Eye (tissue), 1 donor: ENCODE measurements around the gene NAA80.

ENCODE experiments used
- DNase-seq: peaks from one replicate; pipeline ENCODE4 v3.0.0-alpha.2; 2015

Gene NAA80, protein sequence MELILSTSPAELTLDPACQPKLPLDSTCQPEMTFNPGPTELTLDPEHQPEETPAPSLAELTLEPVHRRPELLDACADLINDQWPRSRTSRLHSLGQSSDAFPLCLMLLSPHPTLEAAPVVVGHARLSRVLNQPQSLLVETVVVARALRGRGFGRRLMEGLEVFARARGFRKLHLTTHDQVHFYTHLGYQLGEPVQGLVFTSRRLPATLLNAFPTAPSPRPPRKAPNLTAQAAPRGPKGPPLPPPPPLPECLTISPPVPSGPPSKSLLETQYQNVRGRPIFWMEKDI

DNA sequence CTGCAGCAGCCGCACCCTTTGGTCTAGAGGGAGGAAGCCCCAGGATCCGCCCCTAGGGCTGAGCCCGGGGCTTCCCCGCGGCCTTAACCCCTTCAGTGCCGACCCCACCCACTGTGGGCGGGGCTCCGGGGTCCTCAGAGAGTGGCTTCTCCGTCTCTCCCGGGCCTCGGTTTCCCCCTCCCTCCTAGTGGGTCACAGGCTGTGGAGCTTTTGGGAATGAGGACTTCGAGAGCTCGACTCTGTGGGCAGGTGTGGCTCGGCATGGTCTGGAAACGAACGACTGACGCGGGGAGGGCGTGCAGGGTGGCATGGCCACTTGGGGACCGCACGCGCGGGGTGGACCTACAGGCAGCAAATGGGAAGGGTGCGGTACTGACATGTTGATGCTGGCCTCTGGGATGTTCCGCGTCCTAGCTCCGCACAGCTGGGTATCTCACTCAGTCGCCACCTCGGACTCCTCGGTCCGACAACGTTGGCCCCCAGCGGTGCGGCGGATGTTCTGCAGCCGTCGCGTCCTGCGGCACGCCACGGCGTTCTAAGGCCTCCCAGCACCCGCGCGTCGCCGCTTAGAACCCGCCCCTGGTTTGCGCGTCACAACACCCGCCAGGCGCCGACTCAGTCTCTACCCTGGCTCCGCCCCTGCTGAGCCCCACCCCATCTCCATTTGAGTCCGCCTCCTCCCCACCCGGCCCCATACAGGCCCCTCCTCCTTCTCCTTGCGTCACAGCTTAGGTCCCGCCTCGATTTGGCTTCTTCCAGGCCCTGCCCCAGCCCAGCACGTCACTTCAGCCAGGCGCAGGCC is at the start of gene NAA80, which contains the start of gene HYAL3:
TSS of gene NAA80 (minus strand) at position 570 of the 802 bp plus-strand sequence. CDS start 1,942 bp downstream, outside the sequence.
TSS of gene HYAL3 (minus strand) at position 570 of the 802 bp plus-strand sequence. CDS start 3,803 bp downstream, outside the sequence.
- peak; percentile 100 for DNase-seq

DNA sequence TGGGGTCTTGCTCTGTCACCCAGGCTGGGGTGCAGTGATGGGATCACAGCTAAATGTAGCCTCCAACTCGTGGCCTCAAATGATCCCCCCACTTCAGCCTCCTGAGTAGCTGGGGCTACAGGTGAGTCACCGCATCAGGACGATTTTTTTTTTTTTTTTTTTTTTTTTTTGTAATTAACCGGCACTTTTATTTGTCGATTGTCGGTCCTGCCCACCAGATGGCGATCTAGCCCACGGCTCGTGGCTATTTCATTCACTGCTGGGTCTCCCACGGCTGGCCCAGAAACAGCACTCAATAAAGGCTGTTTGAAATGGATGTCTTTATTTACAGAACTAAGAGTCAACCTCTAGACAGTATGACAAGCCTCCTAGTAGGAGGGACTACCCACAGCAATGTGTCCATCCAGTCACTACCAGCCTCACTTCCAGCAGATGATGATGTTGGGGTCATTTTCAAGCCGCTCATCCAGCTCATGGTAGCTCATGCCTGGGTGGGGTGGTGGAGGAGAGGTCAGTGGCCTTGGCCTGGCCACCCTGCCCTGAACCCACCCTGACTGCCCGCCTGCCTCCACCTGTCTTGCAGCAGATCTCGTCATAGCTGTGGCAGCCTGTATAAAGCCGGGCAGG is 48.1 kb upstream of the NAA80 start:
- peak; percentile 93 for DNase-seq

DNA sequence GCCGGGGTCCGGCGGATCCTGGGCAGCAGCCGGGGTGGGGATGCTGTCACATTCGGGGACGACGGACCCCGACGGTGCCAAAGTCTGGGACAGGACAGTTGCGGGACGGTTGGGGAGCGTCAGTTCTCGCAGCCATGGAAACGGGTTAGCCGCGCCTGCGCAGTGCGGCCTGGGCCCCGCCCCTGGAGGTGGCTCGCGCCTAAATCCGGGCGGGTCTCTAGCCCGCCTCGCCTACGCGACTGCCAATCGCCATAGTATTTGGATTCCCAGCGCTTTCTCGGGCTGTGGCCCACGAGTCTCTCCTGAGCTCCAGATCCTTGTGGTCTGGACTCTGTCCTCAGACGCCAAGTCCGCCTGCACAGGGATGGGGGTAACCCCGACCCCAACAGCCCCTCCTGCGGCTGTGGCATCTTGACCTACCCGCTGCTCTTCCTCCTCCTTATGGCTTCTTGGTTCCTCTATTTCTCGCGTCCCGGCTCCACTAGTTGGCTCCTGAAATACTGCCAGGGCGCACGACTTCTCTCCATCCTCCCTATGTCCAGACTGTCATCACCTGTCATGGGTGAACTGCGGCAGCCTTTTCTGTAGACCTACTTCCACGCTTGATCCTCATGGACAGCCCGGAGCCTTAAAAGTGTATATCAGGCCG is 46.5 kb upstream of the NAA80 start, which contains the start of gene ZMYND10:
TSS of gene ZMYND10 (minus strand) at position 147 of the 649 bp plus-strand sequence. CDS start 153 bp downstream, outside the sequence.
- peak; percentile 83 for DNase-seq

DNA sequence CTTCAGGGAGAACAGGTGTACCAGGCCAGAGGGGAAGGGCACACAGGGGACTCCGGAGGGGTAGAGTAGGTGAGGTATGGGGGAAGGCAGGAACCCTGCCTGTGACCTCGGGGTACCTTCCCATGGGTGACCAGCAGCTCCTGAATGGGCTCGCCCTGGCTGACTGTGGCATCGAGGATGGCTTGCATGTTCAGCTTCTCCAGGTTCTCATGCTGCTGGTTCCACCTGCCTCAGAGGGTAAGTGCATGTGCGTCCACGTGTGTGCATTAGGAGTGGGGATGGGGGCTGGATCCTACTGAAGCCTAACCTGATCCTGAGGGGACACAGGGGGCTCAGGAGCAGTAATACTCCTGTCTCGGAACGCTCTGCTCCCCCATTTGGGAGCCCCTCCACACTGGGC is 45.8 kb upstream of the NAA80 start:
- no peak for DNase-seq

DNA sequence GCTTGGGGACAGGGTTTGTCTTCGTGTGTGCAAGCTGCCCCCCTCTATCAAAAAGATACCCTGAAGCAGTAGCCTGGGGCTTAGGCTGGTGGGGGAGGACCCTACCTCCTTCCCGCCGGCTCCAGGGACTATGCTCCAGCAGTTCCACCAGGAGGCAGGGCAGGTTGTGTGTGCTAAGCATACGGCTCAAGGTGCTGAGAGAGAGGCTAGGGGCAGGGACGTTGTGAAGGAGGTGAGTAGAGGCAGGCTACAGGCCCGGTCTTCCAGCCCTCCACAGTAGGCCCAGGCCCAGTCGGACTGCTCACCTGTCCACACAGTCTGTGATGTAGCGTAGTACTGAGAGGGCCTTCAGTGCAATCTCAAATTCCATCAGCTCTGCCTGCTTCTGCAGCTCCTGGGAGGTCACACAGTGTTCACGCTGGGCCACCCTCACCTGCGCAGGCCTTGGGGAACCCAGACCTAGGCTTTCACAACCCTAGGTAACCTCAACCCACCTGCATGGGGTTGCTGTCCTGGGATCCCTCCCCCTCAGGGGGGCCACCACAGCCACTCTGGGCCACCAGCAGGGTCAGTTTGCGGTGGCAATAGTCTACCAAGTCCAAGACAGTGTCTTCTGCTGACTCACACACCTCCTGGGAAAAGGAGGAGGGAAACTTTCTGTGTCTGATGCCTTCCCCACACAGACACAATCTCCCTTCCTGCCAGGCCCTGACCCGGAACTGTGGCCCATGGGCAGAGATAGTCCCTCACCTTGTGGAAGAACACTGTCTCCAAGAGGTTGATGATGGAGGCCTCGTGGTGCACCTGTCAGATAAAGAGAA is 43.8 kb upstream of the NAA80 start:
- no peak for DNase-seq

DNA sequence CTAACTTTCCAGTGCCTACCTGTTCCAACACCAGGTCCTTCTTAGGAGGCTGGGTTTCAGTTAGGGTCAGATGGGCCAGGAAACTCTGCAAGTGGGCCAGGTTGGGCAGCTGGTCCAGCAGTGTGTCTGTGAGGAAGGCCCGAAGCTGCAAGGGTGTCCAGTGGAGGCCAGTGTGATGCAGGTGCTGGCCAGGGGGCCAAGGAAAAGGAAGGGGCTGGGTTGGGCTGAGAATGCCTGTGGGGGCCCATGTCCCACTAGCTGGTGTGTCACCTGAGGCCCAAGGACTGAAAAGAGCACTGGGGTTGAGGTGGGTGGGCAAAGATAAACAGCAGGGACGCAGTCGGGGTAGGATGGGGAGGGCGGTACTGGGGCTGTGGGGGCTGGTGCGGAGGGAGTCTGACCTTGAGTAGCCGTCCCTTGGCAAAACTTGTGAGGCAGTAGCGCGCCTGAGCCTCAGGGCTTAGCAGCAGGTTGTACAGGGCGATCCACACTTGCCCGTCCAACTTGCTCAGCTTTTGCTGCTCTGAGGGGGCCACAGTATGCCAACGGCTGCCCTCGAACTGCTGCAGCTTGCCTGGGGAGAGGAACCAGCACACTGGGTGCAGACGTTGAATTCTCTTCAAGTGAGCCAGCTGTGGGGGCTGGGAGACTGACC is 42.9 kb upstream of the NAA80 start:
- no peak for DNase-seq

DNA sequence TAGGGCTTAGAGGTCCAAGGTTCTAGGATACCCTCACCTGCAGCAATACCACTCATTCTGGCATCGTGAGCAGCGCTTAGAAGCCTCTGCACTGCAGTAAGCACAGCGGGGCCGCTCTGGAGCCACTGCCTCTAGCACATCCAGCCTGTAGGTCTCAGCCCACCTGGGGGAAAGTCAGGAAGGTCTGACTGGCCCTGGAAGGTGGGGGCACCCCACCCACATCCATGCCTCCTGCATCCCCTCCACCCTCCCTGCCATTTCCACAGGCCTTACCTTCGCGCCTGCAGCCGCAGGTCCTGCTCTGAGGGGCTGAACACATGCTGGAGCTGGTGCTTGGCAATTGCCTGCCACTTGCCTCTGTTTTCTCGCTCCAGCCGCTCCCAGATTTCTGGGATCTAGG is 42.3 kb upstream of the NAA80 start:
- DNase-seq: no peak

DNA sequence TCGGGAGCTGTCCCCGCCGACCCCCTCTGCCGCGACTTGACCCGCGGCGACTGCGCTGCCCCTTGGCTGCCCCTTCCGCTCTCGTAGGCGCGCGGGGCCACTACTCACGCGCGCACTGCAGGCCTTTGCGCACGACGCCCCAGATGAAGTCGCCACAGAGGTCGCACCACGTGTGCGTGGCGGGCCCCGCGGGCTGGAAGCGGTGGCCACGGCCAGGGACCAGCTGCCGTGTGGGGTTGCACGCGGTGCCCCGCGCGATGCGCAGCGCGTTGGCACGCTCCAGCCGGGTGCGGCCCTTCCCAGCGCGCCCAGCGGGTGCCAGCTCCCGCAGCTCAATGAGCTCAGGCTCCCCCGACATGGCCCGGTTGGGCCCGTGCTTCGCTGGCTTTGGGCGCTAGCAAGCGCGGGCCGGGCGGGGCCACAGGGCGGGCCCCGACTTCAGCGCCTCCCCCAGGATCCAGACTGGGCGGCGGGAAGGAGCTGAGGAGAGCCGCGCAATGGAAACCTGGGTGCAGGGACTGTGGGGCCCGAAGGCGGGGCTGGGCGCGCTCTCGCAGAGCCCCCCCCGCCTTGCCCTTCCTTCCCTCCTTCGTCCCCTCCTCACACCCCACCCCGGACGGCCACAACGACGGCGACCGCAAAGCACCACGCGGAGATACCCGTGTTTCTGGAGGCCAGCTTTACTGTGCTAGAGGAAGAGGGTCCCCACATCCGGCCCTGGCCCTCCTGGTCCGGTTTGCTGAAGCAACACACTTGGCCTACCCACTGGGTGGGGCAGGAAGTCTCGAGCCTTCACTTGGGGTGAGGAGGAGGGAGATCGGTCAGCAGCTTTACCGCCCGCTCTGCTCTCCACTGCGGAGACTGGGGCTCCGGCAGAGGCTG is 41.5 kb upstream of the NAA80 start, which contains the start of gene RASSF1:
TSS of gene RASSF1 (minus strand) at position 389 of the 882 bp plus-strand sequence. CDS start at position 358, 31 bp downstream.
- peak; percentile 62 for DNase-seq

DNA sequence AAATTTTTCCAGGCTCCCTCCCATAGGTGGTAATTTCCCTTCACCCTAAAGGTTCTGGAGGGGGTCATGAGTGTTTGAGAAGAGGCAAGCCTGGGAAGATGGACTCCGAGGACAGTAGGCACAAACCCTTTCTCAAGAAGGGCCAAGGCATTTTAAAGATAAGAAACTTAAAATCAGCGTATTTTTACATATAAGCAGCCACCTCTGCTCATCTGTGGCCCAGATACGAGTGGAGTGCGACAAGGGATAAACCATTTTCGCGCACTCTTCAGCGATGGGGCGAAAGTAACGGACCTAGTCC is 40.9 kb upstream of the NAA80 start:
- no peak for DNase-seq

DNA sequence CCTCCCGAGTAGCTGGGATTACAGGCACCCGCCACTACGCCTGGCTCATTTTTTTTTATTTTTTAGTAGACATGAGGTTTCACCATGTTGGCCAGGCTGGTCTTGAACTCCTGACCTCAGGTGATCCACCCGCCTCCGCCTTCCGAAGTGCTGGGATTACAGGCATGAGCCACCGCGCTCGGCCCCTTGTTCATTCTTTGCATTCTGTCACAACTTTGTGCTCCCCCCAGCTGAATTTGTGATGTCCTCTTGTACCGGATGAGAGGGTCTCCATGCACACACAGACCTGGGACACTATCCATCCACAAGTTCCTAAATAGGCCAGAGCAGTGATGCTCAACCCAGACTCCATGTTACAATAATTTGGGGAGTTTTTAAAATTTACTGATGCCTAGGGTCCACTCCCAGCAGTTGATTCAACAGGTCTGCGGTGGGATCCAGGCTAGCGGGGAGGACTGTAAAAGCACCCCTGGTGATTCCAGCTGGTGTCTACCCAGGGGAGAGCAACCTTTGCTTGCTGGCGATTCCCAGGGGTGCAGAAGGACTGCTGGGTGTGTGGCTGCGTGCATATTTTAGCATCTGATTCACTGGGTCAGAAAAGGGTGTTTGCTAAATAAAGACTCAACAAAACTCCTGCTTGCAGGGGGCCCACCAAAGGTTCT is 40.4 kb upstream of the NAA80 start:
- no peak for DNase-seq

DNA sequence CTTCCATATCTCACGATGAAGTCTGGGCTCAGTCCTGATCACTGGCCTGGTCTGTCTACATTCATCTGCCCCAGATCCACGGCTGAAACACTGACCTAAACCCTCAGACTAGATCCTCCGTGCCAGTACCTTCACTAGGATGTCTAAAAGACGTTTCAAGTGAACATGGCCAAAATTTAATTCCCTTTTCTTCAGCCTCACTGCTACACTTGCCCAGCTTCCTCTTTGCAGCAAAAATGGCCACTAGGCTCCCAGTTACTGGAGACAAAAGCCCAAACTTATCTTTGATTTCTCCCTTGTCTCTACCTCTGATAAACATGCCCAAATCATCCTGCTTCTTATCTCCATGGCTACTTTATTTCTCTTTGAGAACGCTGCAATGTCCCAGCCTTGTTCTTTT is 39.8 kb upstream of the NAA80 start:
- no peak for DNase-seq

DNA sequence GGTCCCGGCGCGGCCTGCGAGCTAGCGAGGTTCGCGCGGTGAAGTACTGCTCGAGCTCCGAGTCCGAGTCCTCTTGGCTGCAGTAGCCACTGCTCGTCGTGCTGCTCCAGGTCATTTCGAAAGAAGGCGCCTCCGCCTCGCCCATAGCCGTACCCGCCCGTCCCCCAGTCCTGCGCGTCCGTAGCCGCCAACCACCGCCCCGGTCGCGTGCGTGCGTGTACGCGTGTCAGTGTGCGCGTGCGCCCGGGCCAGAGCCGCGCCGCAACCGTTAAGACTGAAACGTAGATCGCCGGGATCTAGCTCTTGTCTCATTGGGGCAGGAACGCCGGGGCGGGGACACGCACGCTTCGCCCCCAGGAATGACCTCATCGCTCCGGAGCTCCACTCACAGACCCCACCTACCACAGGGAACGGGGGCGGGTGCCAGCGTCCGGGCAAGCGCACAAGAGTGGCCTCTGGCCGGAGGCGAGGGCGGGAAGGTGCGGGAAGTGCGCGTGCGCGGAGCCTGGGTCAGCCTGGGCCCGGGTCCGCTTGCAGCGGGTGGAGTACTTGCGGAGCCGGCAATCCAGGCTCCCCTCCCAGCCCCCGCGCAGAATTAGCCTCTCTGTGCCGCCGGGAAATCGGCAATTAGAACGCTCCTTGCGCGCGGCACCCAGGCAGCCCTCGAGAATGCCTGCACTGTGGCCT is 38.1 kb upstream of the NAA80 start:
- DNase-seq: peak; percentile 99

DNA sequence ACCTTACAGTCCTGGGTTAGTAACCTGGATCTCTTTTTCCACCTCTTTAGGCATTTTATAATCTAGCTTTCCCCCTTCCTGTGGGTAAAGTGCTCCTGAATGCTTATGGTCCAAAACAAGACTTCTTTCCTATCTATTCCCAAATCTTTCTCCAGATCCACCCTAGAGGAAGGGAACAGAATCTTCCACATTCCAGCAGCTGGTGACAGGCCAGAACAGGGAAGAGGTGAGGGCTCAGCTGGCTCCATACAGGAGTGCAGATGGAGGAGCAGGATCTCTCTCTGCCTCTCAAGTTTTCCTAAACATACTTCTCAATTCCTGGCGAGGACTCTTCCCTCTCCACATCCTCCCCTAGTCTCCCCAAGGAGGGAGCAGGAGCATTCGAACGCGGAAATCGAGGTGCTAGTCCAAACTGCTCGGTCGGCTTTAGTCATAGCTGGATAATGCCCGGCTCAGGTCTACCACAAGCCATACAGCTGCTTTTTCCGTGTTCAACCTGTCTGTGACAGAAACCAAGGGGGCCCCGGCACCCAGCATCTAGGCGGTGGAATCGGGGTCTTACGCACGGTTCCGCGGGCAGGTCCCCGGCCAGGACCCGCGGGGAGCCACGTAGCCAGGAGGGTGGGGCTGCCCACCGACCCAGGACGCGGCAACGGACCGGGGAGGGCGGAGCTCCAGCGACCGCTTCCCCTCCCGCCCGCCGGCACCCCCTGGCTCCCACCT is 37.4 kb upstream of the NAA80 start:
- DNase-seq: no peak

DNA sequence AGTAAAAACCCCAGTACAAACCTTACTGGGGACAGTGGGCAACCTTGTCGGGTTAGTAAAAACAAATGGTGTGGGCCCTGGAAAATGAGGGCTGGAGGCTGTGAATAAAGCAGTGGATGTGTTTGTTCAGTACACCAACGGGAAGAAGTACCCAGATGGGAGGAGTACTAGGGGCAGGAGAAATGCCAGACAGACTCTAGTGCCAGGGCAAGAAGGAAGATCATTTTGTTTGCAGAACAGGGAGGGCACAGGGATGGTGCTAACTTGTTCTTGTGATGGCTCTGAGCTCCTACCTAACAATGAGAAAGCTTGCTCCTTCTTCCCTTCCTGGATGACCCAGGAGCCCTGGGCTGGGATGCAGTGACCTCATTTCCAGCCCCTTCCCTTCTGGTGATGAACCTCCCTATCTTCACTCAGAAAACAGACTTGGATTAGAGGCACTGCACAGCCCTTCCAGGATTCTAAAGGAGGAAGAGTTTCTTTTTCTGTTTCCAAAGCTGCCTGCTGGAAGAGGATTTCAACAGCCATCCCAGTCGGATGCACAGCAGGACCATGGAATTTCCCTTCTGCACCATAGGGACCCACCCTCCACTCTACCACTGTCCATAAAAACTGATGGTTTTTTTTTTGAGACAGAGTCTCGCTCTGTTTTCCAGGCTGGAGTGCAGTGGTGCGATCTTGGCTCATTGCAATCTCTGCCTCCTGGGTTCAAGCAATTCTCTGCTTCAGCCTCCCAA is 35.3 kb upstream of the NAA80 start:
- no peak for DNase-seq

DNA sequence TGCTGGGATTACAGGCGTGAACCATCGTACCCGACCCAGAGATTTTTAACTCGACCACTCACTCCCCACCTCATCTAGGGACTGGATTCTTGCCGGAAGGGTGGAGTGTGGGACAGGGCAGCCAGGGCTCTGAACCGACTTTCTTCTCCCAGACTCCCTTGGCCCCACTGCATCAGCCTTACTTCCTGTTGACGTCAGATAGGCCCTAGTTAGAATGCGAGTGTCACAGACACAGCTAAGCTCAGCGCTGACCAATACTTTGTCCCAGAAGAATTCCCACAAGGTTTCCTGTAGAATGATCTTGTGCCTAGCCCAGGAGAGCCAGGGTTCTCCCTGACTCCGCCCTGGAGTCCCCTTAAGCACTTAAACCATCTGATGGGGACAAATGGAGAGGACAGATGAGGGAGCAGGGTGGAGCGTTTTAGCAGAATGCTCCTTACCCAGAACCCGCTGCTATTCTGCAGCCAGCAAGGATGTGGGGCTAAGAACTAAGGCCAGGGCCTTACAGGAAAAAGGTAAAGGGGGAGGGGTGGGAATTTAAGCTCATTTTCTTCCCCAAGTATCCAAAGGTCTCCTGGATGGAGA is 34.6 kb upstream of the NAA80 start:
- DNase-seq: no peak

DNA sequence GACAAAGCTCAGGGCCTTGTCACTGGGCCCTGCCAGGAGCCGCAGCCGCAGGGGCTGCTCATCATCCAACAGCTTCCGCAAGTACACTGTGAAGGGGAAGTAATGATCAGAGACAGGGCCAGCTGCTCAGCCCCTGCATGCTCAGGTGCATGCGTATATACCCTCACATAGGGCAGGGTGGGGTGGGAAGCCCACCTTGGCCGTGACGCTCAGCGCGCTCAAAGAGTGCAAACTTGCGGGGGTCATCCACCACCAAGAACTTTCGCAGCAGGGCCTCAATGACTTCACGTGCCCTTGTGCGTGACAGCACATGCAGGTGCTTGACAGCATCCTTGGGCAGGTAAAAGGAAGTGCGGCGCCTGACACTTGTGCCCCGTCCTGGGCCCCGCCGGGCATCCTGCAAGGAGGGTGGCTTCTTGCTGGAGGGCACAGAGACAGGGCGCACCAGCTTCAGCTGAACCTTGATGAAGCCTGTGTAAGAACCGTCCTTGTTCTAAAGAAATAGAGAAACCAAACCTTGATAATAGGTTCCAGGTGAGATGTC is 32.2 kb upstream of the NAA80 start:
- DNase-seq: no peak

DNA sequence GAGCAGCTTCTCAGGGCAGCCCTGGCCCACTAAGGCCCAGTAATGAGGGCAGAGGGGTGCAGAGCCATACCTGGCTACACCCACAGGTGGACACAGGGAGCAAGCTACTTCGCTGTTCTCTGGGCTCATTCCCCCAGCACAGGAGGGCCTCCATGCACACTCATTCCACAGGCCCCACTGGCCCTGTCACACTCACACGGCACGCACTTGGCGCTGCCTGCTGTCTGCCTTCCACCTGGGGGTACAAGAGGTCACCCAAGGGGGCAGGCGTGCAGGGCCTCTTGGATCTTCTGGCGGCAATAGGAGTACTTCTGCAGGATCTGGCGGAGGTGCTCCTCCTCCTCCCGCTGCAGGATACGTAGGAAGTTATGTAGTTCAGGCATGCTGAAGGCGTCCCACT is 31.1 kb upstream of the NAA80 start:
- DNase-seq: no peak
